Measurements from ENCODE around the gene ARPC4.
"Not testable (repeated sequence)": the region's sequence is repeated elsewhere in the genome, so short reads cannot be mapped to it uniquely, and the experiment has no call there.

Gene ARPC4

DNA sequence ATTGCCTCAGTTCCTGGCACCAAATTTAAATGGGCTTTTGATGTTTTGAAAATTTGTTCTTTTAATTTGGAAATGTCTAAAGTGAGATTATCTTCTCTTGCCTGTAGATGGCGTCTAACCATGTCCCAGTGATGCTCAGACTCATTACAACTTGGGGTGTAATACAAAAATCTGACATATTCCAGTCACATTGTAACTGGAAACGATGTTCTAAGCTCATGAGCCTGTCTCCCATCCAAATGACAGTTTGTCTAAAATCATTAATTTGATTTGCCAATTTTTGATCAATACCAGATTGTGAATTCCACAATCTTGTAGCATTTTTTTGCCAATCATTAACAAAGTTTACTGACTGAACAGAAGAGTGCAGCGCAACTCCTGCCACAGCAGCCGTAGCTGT is 56.0 kb downstream of the ARPC4 start:
- not testable (repeated sequence) for H3K4me3 ChIP-seq (ENCODE audit: low read length)
- peak; percentile 45 for DNase-seq (ENCODE audit: low read depth)
- TF ChIP-seq, protein P1, sequence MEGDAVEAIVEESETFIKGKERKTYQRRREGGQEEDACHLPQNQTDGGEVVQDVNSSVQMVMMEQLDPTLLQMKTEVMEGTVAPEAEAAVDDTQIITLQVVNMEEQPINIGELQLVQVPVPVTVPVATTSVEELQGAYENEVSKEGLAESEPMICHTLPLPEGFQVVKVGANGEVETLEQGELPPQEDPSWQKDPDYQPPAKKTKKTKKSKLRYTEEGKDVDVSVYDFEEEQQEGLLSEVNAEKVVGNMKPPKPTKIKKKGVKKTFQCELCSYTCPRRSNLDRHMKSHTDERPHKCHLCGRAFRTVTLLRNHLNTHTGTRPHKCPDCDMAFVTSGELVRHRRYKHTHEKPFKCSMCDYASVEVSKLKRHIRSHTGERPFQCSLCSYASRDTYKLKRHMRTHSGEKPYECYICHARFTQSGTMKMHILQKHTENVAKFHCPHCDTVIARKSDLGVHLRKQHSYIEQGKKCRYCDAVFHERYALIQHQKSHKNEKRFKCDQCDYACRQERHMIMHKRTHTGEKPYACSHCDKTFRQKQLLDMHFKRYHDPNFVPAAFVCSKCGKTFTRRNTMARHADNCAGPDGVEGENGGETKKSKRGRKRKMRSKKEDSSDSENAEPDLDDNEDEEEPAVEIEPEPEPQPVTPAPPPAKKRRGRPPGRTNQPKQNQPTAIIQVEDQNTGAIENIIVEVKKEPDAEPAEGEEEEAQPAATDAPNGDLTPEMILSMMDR (IDR thresholded peaks at IDR 0.05; ENCODE audit: insufficient read depth, low read depth, low read length, missing control alignments) = peak; percentile 50

DNA sequence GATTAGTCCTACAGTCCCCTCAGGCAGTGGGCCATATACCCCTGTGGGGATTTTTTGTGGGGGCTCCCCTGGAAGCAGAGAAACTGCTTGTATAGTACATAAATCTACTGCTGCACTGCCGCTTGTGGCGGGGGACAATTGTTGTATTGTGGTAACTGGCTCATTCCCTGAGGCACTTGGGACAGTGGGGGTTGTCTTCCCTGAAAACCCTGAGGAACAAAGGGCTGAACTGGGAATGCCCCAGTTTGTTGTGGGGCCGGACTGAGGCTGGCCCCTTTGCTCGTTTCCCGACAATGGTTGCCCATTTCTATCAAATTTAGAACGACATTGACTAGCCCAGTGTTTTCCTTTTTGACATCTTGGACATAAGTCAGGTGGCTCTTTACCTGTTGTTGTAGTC is 58.5 kb downstream of the ARPC4 start:
- H3K4me3 ChIP-seq (ENCODE audit: low read length); DNase-seq (ENCODE audit: low read depth): not testable (repeated sequence)

DNA sequence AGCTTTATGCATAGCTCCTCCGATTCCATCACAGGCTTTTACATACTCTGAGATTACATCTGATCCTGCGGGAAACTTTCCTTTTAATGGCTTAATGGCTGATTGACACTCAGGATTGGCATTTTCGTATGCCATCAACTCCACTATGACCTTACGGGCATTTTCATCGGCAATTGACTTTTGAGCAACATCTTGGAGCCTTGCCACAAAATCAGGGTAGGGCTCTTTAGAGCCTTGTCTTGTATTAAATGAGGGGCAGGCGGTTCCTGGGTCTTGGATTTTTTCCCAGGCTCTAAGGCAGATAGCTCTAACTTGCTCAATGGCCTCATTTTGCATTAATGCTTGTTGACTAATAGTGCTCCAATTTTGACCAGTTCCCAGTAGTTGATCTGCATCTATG is 59.0 kb downstream of the ARPC4 start:
- not testable (repeated sequence) for H3K4me3 ChIP-seq (ENCODE audit: low read length); DNase-seq (ENCODE audit: low read depth)

DNA sequence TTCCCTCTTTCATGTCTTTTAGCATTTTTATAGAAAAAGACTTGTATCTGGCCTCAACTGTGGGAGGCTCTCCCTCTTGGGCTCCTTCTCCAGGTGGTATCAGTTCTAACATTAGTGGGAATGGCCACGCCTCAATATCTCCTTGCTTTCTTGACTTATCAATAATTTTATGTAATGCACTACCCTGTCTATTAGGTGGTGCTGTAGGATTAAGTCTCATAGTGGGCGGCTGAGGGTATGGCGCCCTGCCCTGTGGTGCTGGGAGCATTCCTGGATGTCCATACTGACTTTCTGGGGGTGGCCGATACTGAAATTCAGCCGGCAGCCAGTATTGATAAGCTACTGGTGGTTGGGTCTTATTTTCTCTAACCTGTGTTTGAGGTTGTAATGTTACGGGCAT is 59.6 kb downstream of the ARPC4 start:
- DNase-seq (ENCODE audit: low read depth) = no peak
- TF ChIP-seq, protein P1 (IDR thresholded peaks at IDR 0.05; ENCODE audit: insufficient read depth, low read depth, low read length, missing control alignments) = no peak
- H3K4me3 ChIP-seq (ENCODE audit: low read length) = no peak overlapping the region

DNA sequence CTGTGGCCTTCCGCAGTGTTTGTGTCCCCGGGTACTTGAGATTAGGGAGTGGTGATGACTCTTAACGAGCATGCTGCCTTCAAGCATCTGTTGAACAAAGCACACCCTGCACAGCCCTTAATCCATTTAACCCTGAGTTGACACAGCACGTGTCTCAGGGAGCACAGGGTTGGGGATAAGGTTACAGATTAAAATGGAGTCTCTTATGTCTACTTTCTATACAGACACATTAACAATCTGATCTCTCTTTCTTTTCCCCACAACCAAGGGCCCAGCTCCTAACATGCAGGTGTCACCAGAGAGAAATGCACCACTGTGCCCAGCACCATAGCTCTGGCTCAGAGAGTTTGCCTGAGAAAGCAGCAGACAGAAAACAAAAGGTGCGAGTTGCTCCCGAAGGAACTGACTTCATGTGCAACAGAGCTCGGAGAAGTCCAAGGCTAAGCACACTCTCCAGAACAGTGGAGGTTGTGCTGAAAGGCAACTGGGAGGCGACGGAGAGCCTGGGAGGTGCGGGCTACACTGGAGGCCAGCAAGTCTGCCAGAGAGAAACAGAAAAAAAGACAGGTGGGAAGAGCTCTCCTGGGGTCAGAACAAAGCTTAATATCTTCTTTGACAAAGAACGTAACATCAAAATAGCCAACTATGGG is 61.5 kb downstream of the ARPC4 start:
- H3K4me3 ChIP-seq (ENCODE audit: low read length); DNase-seq (ENCODE audit: low read depth): not testable (repeated sequence)

DNA sequence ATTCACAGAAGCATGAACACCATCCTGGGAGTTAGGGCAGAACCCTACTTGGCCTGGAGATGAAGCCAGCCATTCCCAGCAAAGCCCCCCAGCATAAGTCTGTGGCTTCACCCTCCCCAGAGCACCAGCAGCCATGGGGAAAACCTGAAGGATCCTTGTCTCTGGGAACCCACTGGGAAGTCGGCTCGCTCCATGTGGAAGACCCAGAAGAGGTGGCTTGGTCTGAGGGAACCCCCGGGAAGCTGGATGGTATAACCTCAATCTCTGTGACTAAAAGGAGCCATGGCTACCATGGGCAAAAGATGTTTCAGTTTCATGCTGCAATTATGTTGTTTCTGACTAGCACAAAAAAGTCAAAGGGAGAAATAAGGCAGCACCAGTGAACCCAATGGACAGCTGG is 62.7 kb downstream of the ARPC4 start:
- TF ChIP-seq, protein P1 (IDR thresholded peaks at IDR 0.05; ENCODE audit: insufficient read depth, low read depth, low read length, missing control alignments) = no peak
- no peak for DNase-seq (ENCODE audit: low read depth)

More for the DNA sequence above, 62.7 kb downstream of the ARPC4 start:
- no peak overlapping the region for H3K4me3 ChIP-seq (ENCODE audit: low read length)
